SW 1271 (cell line): ENCODE measurements around the gene BCAS3.
"Not testable (repeated sequence)": the region's sequence is repeated elsewhere in the genome, so short reads cannot be mapped to it uniquely, and the experiment has no call there.

Source experiments
- DNase-seq, 2 experiments: peaks; one replicate each; lab custom pipeline; 2025; lab: John Stamatoyannopoulos, UW

BCAS3 gene

DNA sequence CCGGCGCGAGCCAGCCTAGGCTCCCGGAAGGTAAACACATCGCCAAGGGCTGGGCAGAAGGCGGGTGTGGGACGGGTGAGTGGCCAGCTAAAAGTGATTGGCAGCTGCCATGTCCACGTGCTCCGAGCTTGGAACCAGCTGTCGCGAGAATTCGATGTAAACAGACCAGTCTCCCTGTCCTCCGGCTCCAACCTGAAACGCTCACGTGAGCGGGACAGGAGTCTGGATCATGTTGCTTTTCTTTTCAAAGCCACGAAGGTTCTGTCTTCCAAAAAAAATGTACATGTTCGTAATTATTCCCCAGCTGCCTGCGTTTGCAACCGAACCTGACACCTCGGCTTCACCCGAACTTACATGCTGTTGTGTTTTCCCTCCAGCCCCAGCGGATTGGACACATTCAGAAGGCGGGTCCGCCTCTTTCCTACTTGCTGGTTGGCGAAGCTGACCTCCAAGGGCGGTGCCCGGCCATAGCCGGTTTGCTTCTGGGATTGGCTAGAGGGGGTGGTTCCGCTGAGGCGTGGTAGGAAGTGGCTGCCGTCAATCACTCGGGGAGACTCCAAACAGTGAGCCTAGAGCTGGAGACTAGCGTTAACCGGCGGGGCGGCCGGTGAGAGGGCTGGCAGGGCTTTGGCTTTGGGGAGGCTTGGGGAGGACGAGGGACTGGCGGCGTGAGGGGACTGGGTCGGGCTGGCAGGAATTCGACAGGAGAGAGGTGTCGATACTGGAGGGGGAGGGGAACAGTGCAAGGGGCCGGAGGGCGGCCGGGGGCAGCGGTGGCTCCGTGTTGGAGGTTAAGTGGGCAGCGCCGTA is at the start of gene BCAS3:
TSS of gene BCAS3 (plus strand) at position 544 of the 810 bp plus-strand sequence.
- DNase-seq = peak; percentile 91 to 98

GRCh38 chr17:60628252-60628889 is 49.3 kb upstream of the BCAS3 start:
- DNase-seq = no peak

DNA sequence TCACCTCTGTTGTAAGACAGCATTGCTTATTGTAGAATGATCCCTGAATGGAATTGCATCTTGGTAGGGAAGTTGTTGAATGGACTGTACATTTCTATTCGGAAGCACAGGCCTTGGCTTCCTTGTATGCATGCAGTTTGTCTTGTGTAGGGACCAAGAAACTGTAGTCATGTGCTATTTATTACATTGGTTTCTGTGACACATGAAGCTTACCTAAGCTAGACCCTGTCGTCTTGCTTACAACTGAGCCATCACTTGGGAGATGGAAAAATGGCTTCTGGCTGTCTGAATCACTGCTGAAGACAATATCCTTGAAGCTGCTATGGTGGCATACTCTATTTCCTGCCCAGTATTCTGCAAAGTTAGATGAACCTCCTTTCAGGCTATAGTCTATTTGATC is 48.5 kb upstream of the BCAS3 start:
- no peak for DNase-seq

DNA sequence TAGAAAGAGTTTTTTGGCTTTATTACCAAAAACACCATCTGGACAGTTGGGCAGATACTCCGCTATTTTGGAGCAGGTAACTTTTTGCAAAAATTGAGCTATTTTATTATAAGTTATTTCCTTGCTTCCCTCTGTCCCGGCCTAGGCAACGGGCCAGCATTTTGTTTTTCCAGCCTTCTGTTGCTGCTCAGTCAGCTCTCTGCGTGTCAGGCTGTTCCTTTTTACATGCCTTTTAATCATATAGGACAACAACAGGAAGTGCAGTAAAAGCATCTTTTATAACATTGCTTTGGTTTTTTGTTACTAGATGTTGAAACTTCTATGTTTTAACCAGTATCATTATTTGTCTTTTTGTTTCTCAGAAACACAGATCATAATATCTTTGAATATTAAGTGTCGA is 47.3 kb upstream of the BCAS3 start:
- no peak for DNase-seq

DNA sequence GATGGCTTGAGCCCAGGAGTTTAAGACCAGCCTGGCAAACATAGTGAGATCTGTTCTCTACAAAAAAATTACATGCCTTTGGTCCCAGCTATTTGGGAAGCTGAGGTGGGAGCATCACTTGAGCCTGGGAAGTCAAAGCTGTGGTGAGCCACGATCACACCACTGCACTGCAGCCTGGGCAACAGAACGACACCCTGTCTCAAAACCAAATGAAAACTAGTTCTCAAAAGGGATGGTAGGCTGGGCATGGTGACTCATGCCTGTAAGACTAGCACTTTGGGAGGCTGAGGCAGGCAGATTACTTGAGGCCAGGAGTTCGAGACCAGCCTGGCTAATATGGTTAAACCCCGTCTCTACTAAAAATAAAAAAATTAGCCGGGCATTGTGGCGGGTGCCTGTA is 46.5 kb upstream of the BCAS3 start:
- no peak for DNase-seq

DNA sequence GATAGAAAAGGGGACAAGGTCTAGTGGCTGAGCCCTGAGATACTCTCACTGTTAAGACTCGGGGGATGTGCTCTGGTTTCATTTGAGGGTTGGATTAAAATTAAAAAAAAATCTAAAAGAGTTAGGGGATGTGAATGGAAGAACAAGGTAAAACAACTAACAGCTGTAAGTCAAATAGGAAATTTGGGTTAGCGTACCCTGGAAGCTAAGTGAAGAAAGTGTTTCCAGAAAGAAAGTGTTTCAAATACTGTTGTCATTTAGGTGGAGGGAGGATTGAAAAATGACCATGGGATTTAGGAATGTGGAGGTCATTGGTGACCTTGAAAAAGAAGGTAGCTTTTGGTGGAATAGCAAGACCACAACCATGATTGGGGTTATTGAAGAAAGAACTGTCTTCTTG is 40.0 kb upstream of the BCAS3 start:
- DNase-seq = no peak

GRCh38 chr17:60639019-60639330 is 38.7 kb upstream of the BCAS3 start:
- DNase-seq = no peak

DNA sequence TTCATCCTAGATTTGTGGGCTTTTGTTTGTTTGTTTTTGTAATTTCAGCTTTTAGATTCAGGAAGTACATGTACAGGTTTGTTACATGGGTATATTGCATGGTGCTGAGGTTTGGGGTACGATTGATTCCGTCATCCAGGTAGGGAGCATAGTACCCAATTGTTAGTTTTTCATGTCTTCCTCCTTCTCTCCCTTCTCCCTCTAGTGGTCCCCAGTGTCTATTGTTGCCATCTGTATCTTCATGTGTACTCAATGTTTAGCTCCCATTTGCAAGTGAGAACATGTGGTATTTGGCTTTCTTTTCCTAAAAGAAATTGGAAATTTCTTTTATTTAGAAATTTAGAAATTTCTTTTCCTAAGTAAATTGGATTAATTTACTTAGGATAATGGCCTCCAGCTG is 37.1 kb upstream of the BCAS3 start:
- DNase-seq = peak in 1 of 2 experiments; percentile 27

- DNase-seq = no peak
These were observed 36.5 kb upstream of the BCAS3 start for GRCh38 chr17:60641126-60641525.

GRCh38 chr17:60641810-60642220 is 35.8 kb upstream of the BCAS3 start:
- peak; percentile 22 to 49 for DNase-seq

DNA sequence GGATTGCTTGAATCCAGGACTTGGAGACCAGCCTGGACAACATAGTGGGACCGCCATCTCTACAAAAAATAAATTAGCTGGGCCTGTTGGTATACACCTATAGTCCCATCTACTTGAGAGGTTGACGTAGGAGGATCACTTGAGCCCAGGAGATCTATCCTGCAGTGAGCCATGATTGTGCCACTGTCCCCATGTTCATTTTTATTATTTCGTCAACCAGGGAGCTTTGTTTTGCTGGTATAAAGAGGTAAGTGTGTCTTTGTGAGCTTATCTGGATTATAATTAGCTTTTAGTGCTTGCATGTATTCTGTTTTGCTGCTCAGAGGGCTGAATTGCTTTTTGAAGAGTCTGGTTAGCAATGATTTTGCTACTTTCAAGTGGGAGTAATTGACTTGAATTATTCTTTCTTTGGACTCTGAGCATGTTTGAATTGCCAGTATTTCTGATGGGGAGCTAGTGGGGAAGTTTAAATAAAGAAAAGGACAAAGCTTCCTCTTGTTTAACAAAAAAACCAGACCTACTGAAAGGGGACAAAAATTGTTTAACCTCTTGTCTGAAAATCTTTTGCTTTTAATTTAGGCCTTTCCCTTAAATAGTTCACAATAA is 31.6 kb upstream of the BCAS3 start:
- DNase-seq = no peak

- no peak for DNase-seq
These were observed 30.9 kb upstream of the BCAS3 start for GRCh38 chr17:60646701-60647100.

DNA sequence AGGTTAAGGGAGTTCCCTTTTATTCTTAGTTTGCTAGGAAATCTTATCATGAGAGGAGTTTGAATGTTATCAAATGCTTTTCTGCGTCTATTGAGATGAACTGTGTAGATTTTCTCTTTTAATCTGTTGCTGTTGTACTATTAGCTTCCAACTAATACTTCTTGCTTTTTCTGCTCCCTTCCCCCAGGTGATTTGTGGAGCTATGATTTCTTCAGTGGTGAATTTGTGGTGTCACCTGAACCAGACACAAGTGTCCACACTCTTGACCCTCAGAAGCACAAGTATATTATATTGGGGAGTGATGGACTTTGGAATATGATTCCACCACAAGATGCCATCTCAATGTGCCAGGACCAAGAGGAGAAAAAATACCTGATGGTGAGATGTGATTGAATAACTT is 29.9 kb upstream of the BCAS3 start:
- DNase-seq = no peak

GRCh38 chr17:60652454-60653247 is 25.0 kb upstream of the BCAS3 start:
- no peak for DNase-seq

- DNase-seq = no peak
These were observed 24.1 kb upstream of the BCAS3 start for GRCh38 chr17:60653569-60653968.

GRCh38 chr17:60656499-60656898 is 21.2 kb upstream of the BCAS3 start:
- no peak for DNase-seq

- no peak for DNase-seq
These were observed 18.5 kb upstream of the BCAS3 start for GRCh38 chr17:60659156-60659555.

DNA sequence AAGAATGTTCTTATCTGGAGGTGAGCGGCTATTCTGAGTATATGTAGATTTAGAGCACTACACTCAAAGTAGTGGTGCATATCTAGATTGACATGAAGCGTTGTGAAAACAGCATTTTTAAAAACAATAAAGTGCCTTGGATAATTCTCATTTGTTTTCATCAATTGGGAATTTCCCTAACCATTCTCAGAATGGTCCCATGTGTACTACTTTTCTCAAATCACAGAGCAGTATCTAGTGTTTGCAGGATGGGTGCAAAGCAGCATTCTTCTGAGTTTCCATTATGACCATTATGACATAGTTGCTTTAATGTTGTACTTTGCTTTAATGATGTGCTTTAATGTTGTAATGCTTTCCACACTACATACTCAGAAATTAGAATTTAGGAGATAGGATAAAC is 16.2 kb upstream of the BCAS3 start:
- DNase-seq = no peak

DNA sequence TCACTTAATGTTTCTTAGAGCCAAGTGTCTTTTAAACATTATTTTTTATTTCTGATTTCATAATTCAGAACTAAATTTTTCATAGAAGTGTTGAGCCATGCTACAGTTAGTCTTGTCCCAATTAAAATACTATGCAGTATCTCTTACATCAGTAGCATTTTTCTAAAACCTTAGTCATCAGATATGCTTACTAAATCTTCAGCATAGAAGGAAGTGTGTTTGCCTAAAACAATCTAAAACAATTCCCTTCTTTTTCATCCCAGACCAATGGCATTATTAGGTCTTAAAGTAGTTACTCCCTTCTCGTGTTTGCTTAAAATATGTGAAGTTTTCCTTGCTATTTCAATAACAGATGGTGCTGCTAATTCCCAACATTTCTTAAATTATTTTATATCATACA is 13.6 kb upstream of the BCAS3 start:
- no peak for DNase-seq

DNA sequence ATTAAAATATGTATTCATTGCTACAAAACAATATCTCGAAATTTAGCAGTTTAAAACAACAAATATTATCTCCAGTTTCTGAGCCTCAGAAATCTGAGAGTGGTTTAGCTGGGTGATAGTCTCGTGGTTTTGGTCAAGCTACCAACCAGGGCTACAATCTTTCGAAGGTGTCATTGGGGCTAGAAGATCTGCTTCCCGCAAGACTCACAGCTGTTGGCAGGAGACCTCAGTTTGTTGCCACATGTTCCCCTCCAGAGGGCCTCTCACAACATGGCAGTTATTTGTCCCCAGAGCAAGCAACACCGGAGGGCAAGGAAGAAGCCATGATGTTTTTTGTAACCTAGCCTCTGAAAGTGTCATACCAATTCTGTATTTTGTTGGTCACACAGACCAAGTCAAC is 12.0 kb upstream of the BCAS3 start:
- no peak for DNase-seq

DNA sequence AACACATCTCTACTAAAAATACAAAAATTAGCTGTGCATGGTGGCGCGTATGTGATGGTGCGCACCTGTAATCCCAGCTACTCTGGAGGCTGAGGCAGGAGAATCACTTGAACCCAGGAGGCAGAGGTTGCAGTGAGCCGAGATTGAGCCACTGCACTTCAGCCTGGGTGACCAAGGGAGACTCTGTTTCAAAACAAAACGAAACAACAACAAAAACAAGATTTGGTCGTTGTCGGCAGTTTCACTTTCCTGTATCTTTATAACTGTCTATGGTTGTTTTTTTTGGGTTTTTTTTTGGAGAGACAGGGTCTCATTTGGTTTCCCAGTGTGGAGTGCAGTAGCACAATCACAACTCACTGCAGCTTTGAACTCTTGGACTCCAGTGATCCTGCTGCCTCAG is 8.9 kb upstream of the BCAS3 start:
- DNase-seq = not testable (repeated sequence)

GRCh38 chr17:60671482-60671881 is 6.2 kb upstream of the BCAS3 start:
- no peak for DNase-seq

- not testable (repeated sequence) for DNase-seq
These were observed 3.0 kb upstream of the BCAS3 start for GRCh38 chr17:60674637-60675036.
